ENCODE measurements around the gene ANK2.

DNA sequence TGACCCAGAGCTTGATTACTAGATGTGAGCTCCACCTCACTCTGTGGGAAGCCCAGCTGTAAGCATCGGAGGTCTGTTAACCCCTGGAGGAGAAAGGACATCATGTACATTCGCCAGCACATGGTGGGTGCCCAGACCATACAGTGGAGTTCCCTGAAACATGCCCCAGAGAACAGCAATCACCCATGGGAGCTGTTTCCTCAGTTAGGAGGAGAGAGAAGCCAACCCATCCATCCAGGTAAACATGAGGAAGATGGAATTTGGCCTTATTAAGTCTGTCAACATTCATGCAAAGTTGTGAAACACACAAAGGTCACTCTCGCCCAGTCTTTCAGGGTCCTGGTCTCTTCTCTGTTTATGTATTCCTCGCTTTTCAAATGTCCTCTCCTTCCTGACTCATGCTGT is 354.7 kb downstream of the ANK2 start:
- TF ChIP-seq, protein P1, sequence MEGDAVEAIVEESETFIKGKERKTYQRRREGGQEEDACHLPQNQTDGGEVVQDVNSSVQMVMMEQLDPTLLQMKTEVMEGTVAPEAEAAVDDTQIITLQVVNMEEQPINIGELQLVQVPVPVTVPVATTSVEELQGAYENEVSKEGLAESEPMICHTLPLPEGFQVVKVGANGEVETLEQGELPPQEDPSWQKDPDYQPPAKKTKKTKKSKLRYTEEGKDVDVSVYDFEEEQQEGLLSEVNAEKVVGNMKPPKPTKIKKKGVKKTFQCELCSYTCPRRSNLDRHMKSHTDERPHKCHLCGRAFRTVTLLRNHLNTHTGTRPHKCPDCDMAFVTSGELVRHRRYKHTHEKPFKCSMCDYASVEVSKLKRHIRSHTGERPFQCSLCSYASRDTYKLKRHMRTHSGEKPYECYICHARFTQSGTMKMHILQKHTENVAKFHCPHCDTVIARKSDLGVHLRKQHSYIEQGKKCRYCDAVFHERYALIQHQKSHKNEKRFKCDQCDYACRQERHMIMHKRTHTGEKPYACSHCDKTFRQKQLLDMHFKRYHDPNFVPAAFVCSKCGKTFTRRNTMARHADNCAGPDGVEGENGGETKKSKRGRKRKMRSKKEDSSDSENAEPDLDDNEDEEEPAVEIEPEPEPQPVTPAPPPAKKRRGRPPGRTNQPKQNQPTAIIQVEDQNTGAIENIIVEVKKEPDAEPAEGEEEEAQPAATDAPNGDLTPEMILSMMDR (IDR thresholded peaks at IDR 0.05): no peak
- no peak for TF ChIP-seq POLR2A (IDR thresholded peaks at IDR 0.05)

Measured in thyroid gland (tissue), 4 donors.